ENCODE data around the gene OR10A2.
"Not testable (repeated sequence)": the region's sequence is repeated elsewhere in the genome, so short reads cannot be mapped to it uniquely, and the experiment has no call there.

The OR10A2 gene

GRCh38 chr11:6898911-6899310 is 36.1 kb downstream of the OR10A2 start (continued):
- TF ChIP-seq TSHZ2 (CRISPR knock-in tag; IDR thresholded peaks at IDR 0.05) = no peak
- TF ChIP-seq ZNF70 (CRISPR knock-in tag; IDR thresholded peaks at IDR 0.05) = no peak
- no peak for TF ChIP-seq ZC3H10 (CRISPR knock-in tag; IDR thresholded peaks at IDR 0.05)
- TF ChIP-seq GLIS3 (CRISPR knock-in tag; IDR thresholded peaks at IDR 0.05) = no peak

GRCh38 chr11:6900327-6900999 is 37.6 kb downstream of the OR10A2 start:
- ATAC-seq = no peak
- TF ChIP-seq ZNF565 (CRISPR knock-in tag; conservative IDR thresholded peaks at IDR 0.05; ENCODE audit: low read depth) (no peak), ESRRG (CRISPR knock-in tag; IDR thresholded peaks at IDR 0.05) (no peak)

GRCh38 chr11:6904804-6905203 is 41.9 kb downstream of the OR10A2 start:
- ATAC-seq = not testable (repeated sequence)

GRCh38 chr11:6911378-6911777 is 48.5 kb downstream of the OR10A2 start:
- TF ChIP-seq ISL1 (CRISPR knock-in tag; IDR thresholded peaks at IDR 0.05) = no peak
- no peak for TF ChIP-seq ZFP3 (CRISPR knock-in tag; IDR thresholded peaks at IDR 0.05)
- TF ChIP-seq ZFP30 (CRISPR knock-in tag; IDR thresholded peaks at IDR 0.05) = no peak
- no peak for TF ChIP-seq PATZ1 (CRISPR knock-in tag; IDR thresholded peaks at IDR 0.05; ENCODE audit: borderline replicate concordance)
- no peak for TF ChIP-seq TCF4 (CRISPR knock-in tag; IDR thresholded peaks at IDR 0.05; ENCODE audit: borderline replicate concordance)
- no peak for ATAC-seq

- no peak for ATAC-seq
- TF ChIP-seq GLIS3 (CRISPR knock-in tag; IDR thresholded peaks at IDR 0.05) (no peak), ESRRG (CRISPR knock-in tag; IDR thresholded peaks at IDR 0.05) (no peak), SNAI2 (CRISPR knock-in tag; IDR thresholded peaks at IDR 0.05) (no peak), RARB (CRISPR knock-in tag; IDR thresholded peaks at IDR 0.05) (no peak), PPARA (CRISPR knock-in tag; IDR thresholded peaks at IDR 0.05; ENCODE audit: borderline replicate concordance) (no peak), ZNF8 (CRISPR knock-in tag; IDR thresholded peaks at IDR 0.05) (no peak), ISL1 (CRISPR knock-in tag; IDR thresholded peaks at IDR 0.05) (no peak), ZC3H10 (CRISPR knock-in tag; IDR thresholded peaks at IDR 0.05) (no peak), TOX (CRISPR knock-in tag; IDR thresholded peaks at IDR 0.05; ENCODE audit: borderline replicate concordance) (no peak), ZFP3 (CRISPR knock-in tag; IDR thresholded peaks at IDR 0.05) (no peak), CSRNP3 (CRISPR knock-in tag; IDR thresholded peaks at IDR 0.05) (no peak), ZFP30 (CRISPR knock-in tag; IDR thresholded peaks at IDR 0.05) (no peak), PATZ1 (CRISPR knock-in tag; IDR thresholded peaks at IDR 0.05; ENCODE audit: borderline replicate concordance) (no peak), CSDC2 (CRISPR knock-in tag; IDR thresholded peaks at IDR 0.05) (no peak), ARNTL (CRISPR knock-in tag; IDR thresholded peaks at IDR 0.05; ENCODE audit: borderline replicate concordance, low read depth) (no peak), ZNF70 (CRISPR knock-in tag; IDR thresholded peaks at IDR 0.05) (no peak), BACH2 (CRISPR knock-in tag; IDR thresholded peaks at IDR 0.05; ENCODE audit: borderline replicate concordance) (no peak)
Observed at GRCh38 chr11:6911948-6912347, 49.1 kb downstream of the OR10A2 start.
